SK-N-SH (cell line): ENCODE measurements around the gene PTPRD. TPM values are rescaled to one million over a fixed set of nuclear protein-coding genes. Genes with fewer than 3 reads are reported as not detected.

Experiments
- CTCF ChIA-PET: fragments of 300-600, 350-600 bp; formaldehyde crosslinking; extraction: SDS; loops from one replicate; lab custom pipeline; 2021; lab: Yijun Ruan, JAX
- POLR2A ChIA-PET: fragments of 350-600 bp; sonication (Branson Sonifier 250); formaldehyde crosslinking; extraction: SDS; loops from one replicate; lab custom pipeline; 2020; ENCODE audit warnings: antibody characterized with exemption, inconsistent platforms; lab: Yijun Ruan, JAX
- DNase-seq: peaks from one replicate; pipeline ENCODE4 v3.0.0; 2012
- H2AFZ ChIP-seq: fragments of 200-600 bp; sonication (generic); 2 replicates; pipeline ENCODE4 v1.8.1; 2016; ENCODE audit warnings: antibody characterized with exemption, mild to moderate bottlenecking, low read depth
- H3F3A ChIP-seq: fragments of 200-600 bp; sonication (generic); replicated peaks from 2 replicates; pipeline ENCODE3; 2016; ENCODE audit warnings: antibody characterized with exemption, mild to moderate bottlenecking; ENCODE audit not compliant: insufficient read depth
- H3K27ac ChIP-seq, 2 experiments: fragments of 200-500 bp in 1 of 2; fragments of 200-600 bp in 1 of 2; sonication (Bioruptor generic) in 1 of 2; sonication (generic), shearing (Covaris generic) in 1 of 2; 2 replicates each; pipeline versions ENCODE4 v1.5.1 to v1.6.1; 2014 to 2016; ENCODE audit warnings: low read depth in 2 of 2, inconsistent platforms in 1 of 2, low read length in 1 of 2, mild to moderate bottlenecking in 1 of 2, mixed read lengths in 1 of 2
- H3K27me3 ChIP-seq: fragments of 200-600 bp; sonication (generic), shearing (Covaris generic); 2 replicates; pipeline ENCODE4 v1.6.1; 2016; ENCODE audit warnings: mixed run types; ENCODE audit not compliant: insufficient read depth
- H3K36me3 ChIP-seq, 2 experiments: fragments of 200-500 bp in 1 of 2; fragments of 200-600 bp in 1 of 2; sonication (Bioruptor generic) in 1 of 2; sonication (generic) in 1 of 2; replicated peaks in 1 of 2; 2 replicates each; pipeline versions ENCODE3 to v1.5.1; 2014 to 2016; ENCODE audit warnings: low read length in 1 of 2, mild to moderate bottlenecking in 1 of 2; ENCODE audit not compliant: insufficient read depth in 2 of 2, control insufficient read depth in 1 of 2
- H3K4me1 ChIP-seq, 2 experiments: fragments of 200-500 bp in 1 of 2; fragments of 200-600 bp in 1 of 2; sonication (Bioruptor generic) in 1 of 2; sonication (generic), shearing (Covaris generic) in 1 of 2; 2 replicates each; pipeline versions ENCODE4 v1.5.1 to v1.6.1; 2014 to 2016; ENCODE audit warnings: low read depth in 1 of 2, low read length in 1 of 2, mixed run types in 1 of 2; ENCODE audit not compliant: insufficient read depth in 2 of 2, control insufficient read depth in 1 of 2
- H3K4me2 ChIP-seq: fragments of 200-600 bp; sonication (generic), shearing (Covaris generic); 2 replicates; pipeline ENCODE4 v1.6.1; 2017; ENCODE audit warnings: mixed run types
- H3K4me3 ChIP-seq, 2 experiments: fragments of 200-500 bp in 1 of 2; fragments of 200-600 bp in 1 of 2; sonication (Bioruptor generic) in 1 of 2; sonication (generic), shearing (Covaris generic) in 1 of 2; 2 replicates each; pipeline versions ENCODE4 v1.5.1 to v1.8.1; 2014 to 2016; ENCODE audit warnings: low read depth in 2 of 2, inconsistent platforms in 1 of 2, low read length in 1 of 2, mild to moderate bottlenecking in 1 of 2, mixed read lengths in 1 of 2, moderate library complexity in 1 of 2
- H3K79me2 ChIP-seq: fragments of 200-600 bp; sonication (generic); 2 replicates; pipeline ENCODE4 v1.8.1; 2017; ENCODE audit warnings: mild to moderate bottlenecking; ENCODE audit not compliant: insufficient read depth
- H3K9ac ChIP-seq: fragments of 200-600 bp; sonication (generic); 2 replicates; pipeline ENCODE4 v1.6.1; 2017; ENCODE audit warnings: mixed run types
- H3K9me2 ChIP-seq: fragments of 200-600 bp; sonication (generic); 2 replicates; pipeline ENCODE4 v1.6.1; 2017; ENCODE audit warnings: mixed run types
- H3K9me3 ChIP-seq: fragments of 200-600 bp; sonication (generic); 2 replicates; pipeline ENCODE4 v1.6.1; 2017; ENCODE audit warnings: mixed run types, mild to moderate bottlenecking, moderate library complexity
- H4K20me1 ChIP-seq: fragments of 200-600 bp; sonication (generic); 2 replicates; pipeline ENCODE4 v1.6.1; 2017; ENCODE audit warnings: mild to moderate bottlenecking, mixed run types; ENCODE audit not compliant: insufficient read depth
- ELF1 ChIP-seq: IDR thresholded peaks from 2 replicates; pipeline ENCODE4 v1.4.0; 2012
- EZH2phosphoT487 ChIP-seq: fragments of 200-600 bp; sonication (generic); IDR thresholded peaks from 2 replicates; pipeline ENCODE4 v1.6.1; 2017; ENCODE audit warnings: low read depth, mixed run types, mild to moderate bottlenecking, antibody characterized with exemption, moderate library complexity, borderline replicate concordance
- FOSL2 ChIP-seq: IDR thresholded peaks from 2 replicates; pipeline ENCODE4 v1.4.0; 2012; ENCODE audit warnings: low read depth, mild to moderate bottlenecking, moderate library complexity, borderline replicate concordance
- FOXJ3 ChIP-seq: sonication (generic); formaldehyde crosslinking; IDR thresholded peaks from 2 replicates; pipeline ENCODE4 v1.5.1; 2020; ENCODE audit warnings: mild to moderate bottlenecking, missing genetic modification reagents
- FOXM1 ChIP-seq: IDR thresholded peaks from 2 replicates; pipeline ENCODE4 v1.4.0; 2012; ENCODE audit warnings: low read depth, mild to moderate bottlenecking
- MEF2A ChIP-seq: IDR thresholded peaks from 2 replicates; pipeline ENCODE4 v1.4.0; 2012; ENCODE audit warnings: low read depth, borderline replicate concordance
- MXI1 ChIP-seq: IDR thresholded peaks from 2 replicates; pipeline ENCODE4 v1.6.1; 2012; ENCODE audit warnings: mild to moderate bottlenecking, low read depth, low read length, improper control_type of control experiment
- NFIC ChIP-seq: IDR thresholded peaks from 2 replicates; pipeline ENCODE4 v1.4.0; 2012; ENCODE audit warnings: borderline replicate concordance
- POLR2AphosphoS5 ChIP-seq: IDR thresholded peaks from 2 replicates; pipeline ENCODE4 v1.6.1; 2012; ENCODE audit warnings: low read depth, low read length
- RFX5 ChIP-seq: IDR thresholded peaks from 2 replicates; pipeline ENCODE4 v1.6.1; 2012; ENCODE audit warnings: mild to moderate bottlenecking, improper control_type of control experiment, low read length
- SMC3 ChIP-seq: IDR thresholded peaks from 2 replicates; pipeline ENCODE4 v1.6.1; 2012; ENCODE audit warnings: low read depth, low read length, improper control_type of control experiment
- TEAD4 ChIP-seq: IDR thresholded peaks from 2 replicates; pipeline ENCODE4 v1.4.0; 2012; ENCODE audit warnings: mild to moderate bottlenecking, borderline replicate concordance; ENCODE audit not compliant: insufficient read depth
- WGBS: methylation state at CpG from one replicate; pipeline ENCODE4 v1.1.6; 2017; ENCODE audit warnings: low lambda C conversion rate; 5-methylcytosine and 5-hydroxymethylcytosine counted together
- polyA plus RNA-seq, 3 experiments: library from polyadenylated mRNA; depleted of rRNA; stranded (reverse); fragments of >200 nt; gene quantifications; 2 replicates each; pipeline ENCODE4 v1.2.3, GENCODE V29; 2012
- TF ChIP-seq, protein P1 (sequence below): IDR thresholded peaks from 2 replicates; pipeline ENCODE4 v1.4.0; 2012; ENCODE audit warnings: low read depth, borderline replicate concordance
- TF ChIP-seq, protein P2 (sequence below): IDR thresholded peaks from 2 replicates; pipeline ENCODE4 v1.6.1; 2012; ENCODE audit warnings: mild to moderate bottlenecking, low read depth, low read length, moderate library complexity
- TF ChIP-seq, protein P3 (sequence below): IDR thresholded peaks from 2 replicates; pipeline ENCODE4 v1.4.0; 2012; ENCODE audit warnings: low read depth, borderline replicate concordance

Gene PTPRD
- polyA plus RNA-seq, 1 of the 3 experiments (the other 2 are of a cell fraction) = 0.15 TPM

DNA sequence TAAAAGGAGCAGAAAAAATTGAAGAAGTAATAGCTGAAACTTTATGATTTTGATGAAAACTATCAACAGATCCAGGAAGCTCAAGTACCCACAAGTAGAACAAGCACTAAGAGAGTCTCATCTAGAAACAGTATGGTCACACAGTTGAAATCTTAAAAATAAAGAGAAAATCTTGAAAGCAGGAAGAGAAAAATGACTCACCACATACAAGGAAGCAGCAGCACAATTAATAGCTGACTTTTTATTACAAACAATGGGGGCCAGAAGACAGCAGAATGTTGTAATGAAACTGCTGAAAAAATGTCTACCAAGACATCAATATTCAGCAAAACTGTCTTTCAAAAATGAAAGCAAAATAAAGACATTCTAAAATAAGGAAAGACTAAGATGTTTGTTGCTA, 1704.9 kb downstream of the PTPRD start:
- CTCF ChIA-PET = interaction anchor here (0.9 kb wide), 1 partner anchor 12 kb away, joined by 5 read pairs; no protein-coding TSS in a partner anchor
- H3K9me2 ChIP-seq = no peaks in the 10 kb centered on the region
- no peak overlapping the region for H3K4me3 ChIP-seq
- H3K79me2 ChIP-seq = no peaks in the 10 kb centered on the region
- H3K36me3 ChIP-seq = no peaks in the 10 kb centered on the region
- H3K9me3 ChIP-seq = no peaks in the 10 kb centered on the region
- DNase-seq = no peak
- no peak overlapping the region for H3K27ac ChIP-seq
- H3K4me2 ChIP-seq = no peak overlapping the region
- no peaks in the 10 kb centered on the region for H3K4me1 ChIP-seq
- H4K20me1 ChIP-seq = no peaks in the 10 kb centered on the region
- POLR2A ChIA-PET = no interaction called here
- H2AFZ ChIP-seq = no peak overlapping the region
- no peak overlapping the region for H3K9ac ChIP-seq
- TF ChIP-seq, protein P1, sequence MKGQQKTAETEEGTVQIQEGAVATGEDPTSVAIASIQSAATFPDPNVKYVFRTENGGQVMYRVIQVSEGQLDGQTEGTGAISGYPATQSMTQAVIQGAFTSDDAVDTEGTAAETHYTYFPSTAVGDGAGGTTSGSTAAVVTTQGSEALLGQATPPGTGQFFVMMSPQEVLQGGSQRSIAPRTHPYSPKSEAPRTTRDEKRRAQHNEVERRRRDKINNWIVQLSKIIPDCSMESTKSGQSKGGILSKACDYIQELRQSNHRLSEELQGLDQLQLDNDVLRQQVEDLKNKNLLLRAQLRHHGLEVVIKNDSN = no peak
- TF ChIP-seq FOXM1 (no peak), MXI1 (no peak), FOXJ3 (CRISPR knock-in tag) (no peak), EZH2phosphoT487 (no peak)
- TF ChIP-seq, all 33 proteins: peak for 0
- Histone ChIP-seq H3K27me3 (no peaks in the 10 kb centered on the region), H3F3A (no peaks in the 10 kb centered on the region)

DNA sequence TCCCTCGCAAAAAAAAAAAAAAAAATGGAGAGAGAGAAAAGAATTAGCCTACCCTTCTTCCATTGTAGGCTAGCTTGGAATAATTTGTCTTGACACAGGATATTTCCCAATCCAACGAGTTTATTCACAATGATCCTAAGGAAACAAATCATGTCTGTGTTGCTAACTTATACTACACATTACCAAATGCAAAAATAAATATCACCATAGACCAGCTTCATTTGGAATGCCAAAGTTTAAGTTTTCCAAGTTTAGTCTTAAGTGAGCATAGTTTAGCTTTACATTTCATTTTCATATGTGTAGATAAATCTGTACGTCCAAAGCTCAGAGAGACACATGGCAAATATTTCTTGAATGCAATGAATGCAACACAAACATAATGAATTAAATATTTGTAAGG, 1707.1 kb downstream of the PTPRD start:
- no peak overlapping the region for H3K4me3 ChIP-seq
- H3K9me3 ChIP-seq = no peaks in the 10 kb centered on the region
- no peaks in the 10 kb centered on the region for H3K79me2 ChIP-seq
- no peak for DNase-seq
- no peaks in the 10 kb centered on the region for H3K27me3 ChIP-seq
- H3K4me2 ChIP-seq = no peak overlapping the region
- 58% methylated on average over 3 of the region's 3 CpGs for WGBS
- H3K9me2 ChIP-seq = no peaks in the 10 kb centered on the region
- H2AFZ ChIP-seq = no peak overlapping the region
- no peak overlapping the region for H3K27ac ChIP-seq
- TF ChIP-seq NFIC (no peak), RFX5 (no peak), FOXM1 (no peak), SMC3 (no peak), FOSL2 (no peak), ELF1 (no peak), POLR2AphosphoS5 (no peak)
- no peaks in the 10 kb centered on the region for H3F3A ChIP-seq
- ChIA-PET CTCF (interaction anchor here (0.8 to 0.9 kb wide), 2 partner anchors 10 to 42 kb away, joined by 3 read pairs; no protein-coding TSS in a partner anchor), POLR2A (no interaction called here)
- H3K4me1 ChIP-seq = no peaks in the 10 kb centered on the region
- no peaks in the 10 kb centered on the region for H3K36me3 ChIP-seq
- H4K20me1 ChIP-seq = no peaks in the 10 kb centered on the region
- no peak overlapping the region for H3K9ac ChIP-seq

DNA sequence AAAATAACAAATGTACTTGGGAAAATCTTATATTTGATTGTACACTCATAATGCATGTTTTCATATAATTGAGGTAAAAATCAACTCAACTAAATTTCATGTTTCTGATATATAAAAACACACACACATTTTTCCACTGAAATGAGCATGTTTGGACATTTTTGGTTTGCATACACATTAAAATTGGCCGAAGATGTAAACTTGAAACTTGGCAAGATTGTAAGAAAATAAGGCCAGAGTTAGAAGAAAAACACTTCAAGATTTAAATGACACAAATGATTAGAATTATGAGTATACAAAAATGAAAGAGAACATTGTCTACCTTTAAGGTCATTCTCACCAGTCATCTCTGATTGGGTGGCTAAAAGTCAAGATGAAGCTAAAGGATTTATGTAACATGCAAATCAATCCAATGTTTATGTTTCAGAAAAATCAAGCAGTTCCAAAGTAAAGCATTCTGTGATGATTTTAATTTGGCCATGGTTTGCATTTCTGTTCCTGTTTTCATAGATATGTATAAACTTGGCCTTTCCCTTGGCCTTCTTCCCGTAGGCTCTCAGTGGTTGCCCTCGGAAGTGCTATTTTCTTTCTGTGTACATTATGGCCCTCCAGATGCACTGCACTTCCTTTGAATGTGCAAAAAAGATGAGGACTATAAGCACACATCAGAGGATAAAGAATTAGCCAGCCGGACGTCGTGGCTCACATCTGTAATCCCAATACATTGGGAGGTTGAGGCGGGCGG, 1707.9 kb downstream of the PTPRD start:
- POLR2A ChIA-PET = no interaction called here
- H3K4me2 ChIP-seq = no peak overlapping the region
- no peaks in the 10 kb centered on the region for H3K79me2 ChIP-seq
- no peak overlapping the region for H3K9ac ChIP-seq
- no peaks in the 10 kb centered on the region for H3K4me1 ChIP-seq
- H3F3A ChIP-seq = no peaks in the 10 kb centered on the region
- no peak overlapping the region for H3K4me3 ChIP-seq
- no peak for DNase-seq
- CTCF ChIA-PET = interaction anchor here (0.8 to 1.3 kb wide), 2 partner anchors 9 kb away, joined by 3 to 5 read pairs; no protein-coding TSS in a partner anchor
- WGBS = 77% methylated on average over 8 of the region's 8 CpGs
- no peaks in the 10 kb centered on the region for H3K36me3 ChIP-seq
- no peak overlapping the region for H2AFZ ChIP-seq
- H3K27ac ChIP-seq = no peak overlapping the region
- H3K27me3 ChIP-seq = no peaks in the 10 kb centered on the region
- no peaks in the 10 kb centered on the region for H3K9me3 ChIP-seq
- H3K9me2 ChIP-seq = no peaks in the 10 kb centered on the region
- no peaks in the 10 kb centered on the region for H4K20me1 ChIP-seq
- TF ChIP-seq, protein P2, sequence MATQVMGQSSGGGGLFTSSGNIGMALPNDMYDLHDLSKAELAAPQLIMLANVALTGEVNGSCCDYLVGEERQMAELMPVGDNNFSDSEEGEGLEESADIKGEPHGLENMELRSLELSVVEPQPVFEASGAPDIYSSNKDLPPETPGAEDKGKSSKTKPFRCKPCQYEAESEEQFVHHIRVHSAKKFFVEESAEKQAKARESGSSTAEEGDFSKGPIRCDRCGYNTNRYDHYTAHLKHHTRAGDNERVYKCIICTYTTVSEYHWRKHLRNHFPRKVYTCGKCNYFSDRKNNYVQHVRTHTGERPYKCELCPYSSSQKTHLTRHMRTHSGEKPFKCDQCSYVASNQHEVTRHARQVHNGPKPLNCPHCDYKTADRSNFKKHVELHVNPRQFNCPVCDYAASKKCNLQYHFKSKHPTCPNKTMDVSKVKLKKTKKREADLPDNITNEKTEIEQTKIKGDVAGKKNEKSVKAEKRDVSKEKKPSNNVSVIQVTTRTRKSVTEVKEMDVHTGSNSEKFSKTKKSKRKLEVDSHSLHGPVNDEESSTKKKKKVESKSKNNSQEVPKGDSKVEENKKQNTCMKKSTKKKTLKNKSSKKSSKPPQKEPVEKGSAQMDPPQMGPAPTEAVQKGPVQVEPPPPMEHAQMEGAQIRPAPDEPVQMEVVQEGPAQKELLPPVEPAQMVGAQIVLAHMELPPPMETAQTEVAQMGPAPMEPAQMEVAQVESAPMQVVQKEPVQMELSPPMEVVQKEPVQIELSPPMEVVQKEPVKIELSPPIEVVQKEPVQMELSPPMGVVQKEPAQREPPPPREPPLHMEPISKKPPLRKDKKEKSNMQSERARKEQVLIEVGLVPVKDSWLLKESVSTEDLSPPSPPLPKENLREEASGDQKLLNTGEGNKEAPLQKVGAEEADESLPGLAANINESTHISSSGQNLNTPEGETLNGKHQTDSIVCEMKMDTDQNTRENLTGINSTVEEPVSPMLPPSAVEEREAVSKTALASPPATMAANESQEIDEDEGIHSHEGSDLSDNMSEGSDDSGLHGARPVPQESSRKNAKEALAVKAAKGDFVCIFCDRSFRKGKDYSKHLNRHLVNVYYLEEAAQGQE = no peak
- TF ChIP-seq FOSL2 (no peak), MEF2A (no peak), NFIC (no peak), EZH2phosphoT487 (no peak), TEAD4 (no peak)
- TF ChIP-seq, protein P3, sequence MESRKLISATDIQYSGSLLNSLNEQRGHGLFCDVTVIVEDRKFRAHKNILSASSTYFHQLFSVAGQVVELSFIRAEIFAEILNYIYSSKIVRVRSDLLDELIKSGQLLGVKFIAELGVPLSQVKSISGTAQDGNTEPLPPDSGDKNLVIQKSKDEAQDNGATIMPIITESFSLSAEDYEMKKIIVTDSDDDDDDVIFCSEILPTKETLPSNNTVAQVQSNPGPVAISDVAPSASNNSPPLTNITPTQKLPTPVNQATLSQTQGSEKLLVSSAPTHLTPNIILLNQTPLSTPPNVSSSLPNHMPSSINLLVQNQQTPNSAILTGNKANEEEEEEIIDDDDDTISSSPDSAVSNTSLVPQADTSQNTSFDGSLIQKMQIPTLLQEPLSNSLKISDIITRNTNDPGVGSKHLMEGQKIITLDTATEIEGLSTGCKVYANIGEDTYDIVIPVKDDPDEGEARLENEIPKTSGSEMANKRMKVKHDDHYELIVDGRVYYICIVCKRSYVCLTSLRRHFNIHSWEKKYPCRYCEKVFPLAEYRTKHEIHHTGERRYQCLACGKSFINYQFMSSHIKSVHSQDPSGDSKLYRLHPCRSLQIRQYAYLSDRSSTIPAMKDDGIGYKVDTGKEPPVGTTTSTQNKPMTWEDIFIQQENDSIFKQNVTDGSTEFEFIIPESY = no peak
